ENCODE data around the gene VENTX.

VENTX gene

GRCh38 chr10:133238466-133238804, 780 bp downstream of the VENTX start:
- DNase-seq, result no peak

- DNase-seq, result no peak
These were observed 2.3 kb downstream of the VENTX start for GRCh38 chr10:133239990-133240389.

- no peak for DNase-seq
These were observed 4.0 kb downstream of the VENTX start for GRCh38 chr10:133241501-133242205.

- no peak for DNase-seq
These were observed 5.1 kb downstream of the VENTX start for GRCh38 chr10:133242611-133243356.

GRCh38 chr10:133243593-133243992, 5.9 kb downstream of the VENTX start:
- DNase-seq, result no peak

- DNase-seq, result no peak
These were observed 8.0 kb downstream of the VENTX start for GRCh38 chr10:133245439-133246235.

- no peak for DNase-seq
These were observed 8.6 kb downstream of the VENTX start for GRCh38 chr10:133246236-133246626.

- DNase-seq, result no peak
These were observed 10.2 kb downstream of the VENTX start for GRCh38 chr10:133247681-133248333.

- DNase-seq, result no peak
These were observed 10.7 kb downstream of the VENTX start for GRCh38 chr10:133248334-133248715.

- DNase-seq, result no peak
These were observed 11.6 kb downstream of the VENTX start for GRCh38 chr10:133249094-133249780.

GRCh38 chr10:133249975-133250754, 12.5 kb downstream of the VENTX start:
- DNase-seq, result no peak

- DNase-seq, result no peak
These were observed 13.9 kb downstream of the VENTX start for GRCh38 chr10:133251388-133252222.

- DNase-seq, result no peak
These were observed 14.5 kb downstream of the VENTX start for GRCh38 chr10:133252223-133252552.

- DNase-seq, result no peak
These were observed 15.8 kb downstream of the VENTX start for GRCh38 chr10:133253361-133253955.

GRCh38 chr10:133254421-133255120, 16.9 kb downstream of the VENTX start:
- no peak for DNase-seq

GRCh38 chr10:133255323-133255722, 17.7 kb downstream of the VENTX start:
- no peak for DNase-seq

GRCh38 chr10:133257489-133258065, 19.9 kb downstream of the VENTX start:
- peak in 1 of 2 experiments; percentile 28 for DNase-seq

- DNase-seq, result no peak
These were observed 20.6 kb downstream of the VENTX start for GRCh38 chr10:133258066-133258817.

Data from NCI-H526 (cell line).